DOHH2 (cell line): ENCODE data around the gene ZNF691.
A peak's percentile ranks its signal among the peaks of the same experiment; 100 is the strongest.

Experiments
- H3F3A ChIP-seq: fragments of 200-600 bp; sonication (generic), shearing (Covaris generic); 2 replicates; pipeline ENCODE4 v1.6.0; 2016; ENCODE audit warnings: antibody characterized with exemption, mild to moderate bottlenecking; ENCODE audit not compliant: control insufficient read depth, insufficient read depth
- H3K27ac ChIP-seq: fragments of 200-600 bp; sonication (generic); 2 replicates; pipeline ENCODE4 v1.5.1; 2014; ENCODE audit warnings: low read depth, mild to moderate bottlenecking, low read length, moderate library complexity
- H3K27me3 ChIP-seq: fragments of 200-600 bp; sonication (generic); 2 replicates; pipeline ENCODE4 v1.6.1; 2014; ENCODE audit warnings: mild to moderate bottlenecking, low read length, mixed read lengths; ENCODE audit not compliant: control insufficient read depth
- H3K36me3 ChIP-seq: fragments of 200-600 bp; sonication (generic); 2 replicates; pipeline ENCODE4 v1.6.1; 2014; ENCODE audit warnings: mild to moderate bottlenecking, low read length, moderate library complexity, mixed read lengths; ENCODE audit not compliant: control insufficient read depth
- H3K4me1 ChIP-seq: fragments of 200-600 bp; sonication (generic); 2 replicates; pipeline ENCODE4 v1.6.1; 2014; ENCODE audit warnings: mild to moderate bottlenecking, low read length, mixed read lengths; ENCODE audit not compliant: control insufficient read depth
- H3K4me2 ChIP-seq: fragments of 200-600 bp; sonication (generic); 2 replicates; pipeline ENCODE4 v1.6.0; 2014; ENCODE audit warnings: mild to moderate bottlenecking, low read length, moderate library complexity
- H3K4me3 ChIP-seq: fragments of 200-600 bp; sonication (generic); 2 replicates; pipeline ENCODE4 v1.5.1; 2014; ENCODE audit warnings: mild to moderate bottlenecking, low read length, mixed read lengths
- H3K79me2 ChIP-seq: fragments of 200-600 bp; sonication (generic); 2 replicates; pipeline ENCODE4 v1.6.1; 2014; ENCODE audit warnings: mild to moderate bottlenecking, low read length, mixed read lengths; ENCODE audit not compliant: control insufficient read depth
- H3K9me2 ChIP-seq: fragments of 200-600 bp; sonication (generic); replicated peaks from 2 replicates; pipeline ENCODE4 v1.6.1; 2014; ENCODE audit warnings: mild to moderate bottlenecking, low read length, mixed read lengths; ENCODE audit not compliant: control insufficient read depth
- H3K9me3 ChIP-seq: fragments of 200-600 bp; sonication (generic); 2 replicates; pipeline ENCODE4 v1.6.1; 2014; ENCODE audit warnings: antibody characterized with exemption, low read length, mixed read lengths; ENCODE audit not compliant: control insufficient read depth, insufficient read depth
- H4K20me1 ChIP-seq: fragments of 200-600 bp; sonication (generic); 2 replicates; pipeline ENCODE4 v1.6.0; 2014; ENCODE audit warnings: low read depth, mild to moderate bottlenecking, antibody characterized with exemption, low read length, moderate library complexity; ENCODE audit not compliant: control insufficient read depth, insufficient read depth
- EZH2phosphoT487 ChIP-seq: fragments of 200-600 bp; sonication (generic); IDR thresholded peaks from 2 replicates; pipeline ENCODE4 v1.6.1; 2017; ENCODE audit warnings: borderline replicate concordance, mild to moderate bottlenecking, antibody characterized with exemption, low read length, moderate library complexity, mixed read lengths
- TF ChIP-seq, protein P1 (sequence below): fragments of 200-600 bp; sonication (generic); IDR thresholded peaks from one replicate; pipeline ENCODE4 v1.5.1; 2014; ENCODE audit warnings: antibody characterized with exemption, mild to moderate bottlenecking, low read depth, low read length; ENCODE audit not compliant: poor library complexity, severe bottlenecking

Gene ZNF691

DNA sequence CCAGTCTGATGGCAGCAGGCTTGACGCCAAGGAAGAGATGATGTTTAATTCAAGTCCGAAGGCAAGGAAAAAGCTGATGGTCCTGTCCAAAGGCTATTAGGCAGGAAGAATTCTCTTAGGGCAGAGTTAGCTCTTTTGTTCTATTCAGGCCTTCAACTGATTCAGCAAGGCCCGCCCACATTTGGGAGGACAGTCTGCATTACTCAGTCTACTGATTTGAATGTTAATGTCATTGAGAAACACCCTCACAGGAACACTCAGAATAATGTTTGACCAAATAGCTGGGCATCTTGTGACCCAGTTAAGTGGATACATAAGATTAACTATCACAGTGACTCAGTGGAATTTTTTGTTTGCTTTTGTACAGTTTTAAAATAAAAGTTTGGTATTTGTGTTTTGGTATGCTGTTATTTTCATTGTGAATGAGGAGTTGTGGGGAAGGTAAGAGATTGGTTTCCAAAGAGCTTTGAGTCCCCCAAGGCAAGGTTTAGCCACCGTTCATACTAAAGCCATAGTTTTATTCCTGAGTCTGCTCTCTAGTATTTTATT, 1.7 kb upstream of the ZNF691 start:
- peaks cover 25% of the 10 kb centered on the region for H3K79me2 ChIP-seq
- no peaks in the 10 kb centered on the region for H4K20me1 ChIP-seq
- no peak overlapping the region for H3K4me2 ChIP-seq
- no peak overlapping the region for H3K4me3 ChIP-seq
- peaks cover 6% of the 10 kb centered on the region; the same call in 1 of the 2 replicates for H3F3A ChIP-seq
- peaks cover 27% of the 10 kb centered on the region for H3K4me1 ChIP-seq
- H3K9me2 ChIP-seq = no peaks in the 10 kb centered on the region
- no peak overlapping the region for H3K27ac ChIP-seq
- peaks cover 18% of the 10 kb centered on the region for H3K36me3 ChIP-seq
- no peak for TF ChIP-seq EZH2phosphoT487
- TF ChIP-seq, protein P1, sequence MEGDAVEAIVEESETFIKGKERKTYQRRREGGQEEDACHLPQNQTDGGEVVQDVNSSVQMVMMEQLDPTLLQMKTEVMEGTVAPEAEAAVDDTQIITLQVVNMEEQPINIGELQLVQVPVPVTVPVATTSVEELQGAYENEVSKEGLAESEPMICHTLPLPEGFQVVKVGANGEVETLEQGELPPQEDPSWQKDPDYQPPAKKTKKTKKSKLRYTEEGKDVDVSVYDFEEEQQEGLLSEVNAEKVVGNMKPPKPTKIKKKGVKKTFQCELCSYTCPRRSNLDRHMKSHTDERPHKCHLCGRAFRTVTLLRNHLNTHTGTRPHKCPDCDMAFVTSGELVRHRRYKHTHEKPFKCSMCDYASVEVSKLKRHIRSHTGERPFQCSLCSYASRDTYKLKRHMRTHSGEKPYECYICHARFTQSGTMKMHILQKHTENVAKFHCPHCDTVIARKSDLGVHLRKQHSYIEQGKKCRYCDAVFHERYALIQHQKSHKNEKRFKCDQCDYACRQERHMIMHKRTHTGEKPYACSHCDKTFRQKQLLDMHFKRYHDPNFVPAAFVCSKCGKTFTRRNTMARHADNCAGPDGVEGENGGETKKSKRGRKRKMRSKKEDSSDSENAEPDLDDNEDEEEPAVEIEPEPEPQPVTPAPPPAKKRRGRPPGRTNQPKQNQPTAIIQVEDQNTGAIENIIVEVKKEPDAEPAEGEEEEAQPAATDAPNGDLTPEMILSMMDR = no peak
- no peaks in the 10 kb centered on the region for H3K27me3 ChIP-seq
- no peaks in the 10 kb centered on the region for H3K9me3 ChIP-seq

DNA sequence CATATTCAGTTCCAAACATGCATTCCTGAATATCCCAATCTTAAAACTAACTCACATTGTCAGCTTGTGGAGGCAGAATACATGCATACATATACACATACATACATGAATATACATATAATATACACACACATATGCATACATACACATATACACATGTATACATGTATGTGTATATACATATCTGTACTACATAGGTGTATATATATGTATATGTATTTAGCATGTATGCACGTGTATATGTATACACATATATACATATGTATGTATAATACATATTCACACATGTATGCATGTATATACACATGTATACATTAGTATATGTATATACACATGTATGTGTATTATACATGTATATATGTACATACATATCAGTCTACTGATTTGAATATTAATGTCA, 1.2 kb upstream of the ZNF691 start:
- H3K27me3 ChIP-seq = no peaks in the 10 kb centered on the region

DNA sequence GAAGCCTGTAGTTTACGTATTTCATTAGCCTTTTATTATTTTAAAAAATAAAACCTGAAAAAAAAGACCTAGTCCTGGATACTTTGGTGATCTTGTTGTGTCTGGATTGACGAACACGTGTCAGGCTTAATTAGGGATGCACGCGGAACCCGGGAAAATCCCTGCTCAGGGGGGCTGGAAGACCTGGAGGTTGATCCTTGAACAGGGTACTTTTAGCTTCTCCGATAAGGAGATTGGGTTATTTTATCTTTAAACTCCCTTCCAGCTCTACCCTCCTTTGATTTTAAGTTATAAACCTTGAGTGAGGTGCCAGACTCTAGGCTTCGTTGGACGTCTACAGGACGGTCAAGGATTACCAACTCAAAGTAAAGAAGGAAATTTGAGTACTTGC, 552 bp upstream of the ZNF691 start:
- peak overlapping the region; percentile 84 for H3K4me2 ChIP-seq
- peaks cover 6% of the 10 kb centered on the region; the same call in 1 of the 2 replicates for H3F3A ChIP-seq
- H3K9me2 ChIP-seq = no peaks in the 10 kb centered on the region
- peaks cover 32% of the 10 kb centered on the region for H3K4me1 ChIP-seq
- H3K36me3 ChIP-seq = peaks cover 30% of the 10 kb centered on the region
- peaks cover 27% of the 10 kb centered on the region for H3K79me2 ChIP-seq
- TF ChIP-seq, protein P1 = no peak
- no peak for TF ChIP-seq EZH2phosphoT487
- H3K4me3 ChIP-seq = peak overlapping the region; percentile 95
- no peaks in the 10 kb centered on the region for H4K20me1 ChIP-seq
- H3K27ac ChIP-seq = no peak overlapping the region
- H3K9me3 ChIP-seq = no peaks in the 10 kb centered on the region; the same call in 1 of the 2 replicates
- H3K27me3 ChIP-seq = no peaks in the 10 kb centered on the region

More for the DNA sequence above, 1.2 kb upstream of the ZNF691 start:
- TF ChIP-seq, protein P1 = no peak
- TF ChIP-seq EZH2phosphoT487 = no peak
- Histone ChIP-seq H3K4me3 (no peak overlapping the region; the same call in 1 of the 2 replicates), H3F3A (peaks cover 6% of the 10 kb centered on the region; the same call in 1 of the 2 replicates), H3K36me3 (peaks cover 24% of the 10 kb centered on the region), H4K20me1 (no peaks in the 10 kb centered on the region), H3K4me1 (peaks cover 27% of the 10 kb centered on the region), H3K4me2 (peak overlapping the region; percentile 84), H3K79me2 (peaks cover 27% of the 10 kb centered on the region), H3K27ac (no peak overlapping the region), H3K9me2 (no peaks in the 10 kb centered on the region), H3K9me3 (no peaks in the 10 kb centered on the region)
